Measurements from ENCODE around the gene TAS1R1.
"Not testable (repeated sequence)": the region's sequence is repeated elsewhere in the genome, so short reads cannot be mapped to it uniquely, and the experiment has no call there.

TAS1R1 gene

DNA sequence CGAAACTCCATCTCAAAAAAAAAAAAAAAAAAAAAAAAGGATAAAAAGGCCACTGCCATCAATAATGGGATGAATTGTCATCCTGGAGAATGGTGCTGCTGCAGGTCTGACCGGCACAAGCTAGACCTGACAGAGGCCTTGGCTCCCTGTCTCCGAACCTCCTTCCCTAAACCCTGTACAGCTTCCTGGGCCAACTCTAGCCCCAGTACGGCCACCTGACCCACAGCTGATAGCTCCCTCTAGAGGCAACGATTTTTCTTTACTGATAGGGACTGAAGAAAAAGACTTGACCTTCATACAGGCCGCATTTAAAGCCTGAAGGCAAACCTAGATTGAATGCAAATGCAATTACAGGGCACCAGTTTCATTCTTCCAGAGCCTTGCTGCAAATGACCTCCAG, 31.5 kb upstream of the TAS1R1 start:
- no peak for DNase-seq

GRCh38 chr1:6526316-6526715, 28.8 kb upstream of the TAS1R1 start:
- DNase-seq = no peak

- DNase-seq = no peak
Observed at GRCh38 chr1:6528492-6528891, 26.6 kb upstream of the TAS1R1 start.

DNA sequence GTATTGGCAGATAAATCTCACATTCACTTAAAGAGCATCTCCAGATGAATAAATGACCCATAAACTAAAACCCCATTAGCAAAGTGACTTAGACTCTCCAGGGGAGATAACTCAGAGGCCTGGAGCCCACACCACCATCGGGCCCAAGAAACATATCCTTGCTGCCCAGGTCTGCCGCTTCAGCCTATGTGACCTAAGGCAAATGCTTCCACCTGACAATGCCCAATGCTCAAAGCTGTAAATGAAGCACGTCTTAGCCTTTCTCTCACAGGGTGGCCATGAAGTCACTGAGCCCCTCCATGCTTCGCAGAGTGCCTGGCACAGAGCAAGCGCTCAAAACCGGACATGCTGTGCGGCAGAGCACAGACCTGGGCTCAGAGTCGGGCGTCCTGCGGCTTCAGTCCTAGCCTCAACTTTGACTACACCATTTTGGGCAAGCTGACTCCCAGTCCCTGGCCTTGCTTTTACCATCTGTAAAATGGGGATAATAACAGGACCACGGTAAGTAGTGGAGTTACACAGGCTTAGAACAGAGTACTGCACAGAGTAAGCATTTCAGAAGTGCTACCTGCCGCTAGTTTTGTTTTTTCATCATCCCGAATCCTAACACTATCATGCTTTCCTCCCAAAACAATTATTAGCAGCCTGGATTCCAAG, 24.5 kb upstream of the TAS1R1 start:
- no peak for DNase-seq

GRCh38 chr1:6531996-6532395, 23.1 kb upstream of the TAS1R1 start:
- DNase-seq = no peak

DNA sequence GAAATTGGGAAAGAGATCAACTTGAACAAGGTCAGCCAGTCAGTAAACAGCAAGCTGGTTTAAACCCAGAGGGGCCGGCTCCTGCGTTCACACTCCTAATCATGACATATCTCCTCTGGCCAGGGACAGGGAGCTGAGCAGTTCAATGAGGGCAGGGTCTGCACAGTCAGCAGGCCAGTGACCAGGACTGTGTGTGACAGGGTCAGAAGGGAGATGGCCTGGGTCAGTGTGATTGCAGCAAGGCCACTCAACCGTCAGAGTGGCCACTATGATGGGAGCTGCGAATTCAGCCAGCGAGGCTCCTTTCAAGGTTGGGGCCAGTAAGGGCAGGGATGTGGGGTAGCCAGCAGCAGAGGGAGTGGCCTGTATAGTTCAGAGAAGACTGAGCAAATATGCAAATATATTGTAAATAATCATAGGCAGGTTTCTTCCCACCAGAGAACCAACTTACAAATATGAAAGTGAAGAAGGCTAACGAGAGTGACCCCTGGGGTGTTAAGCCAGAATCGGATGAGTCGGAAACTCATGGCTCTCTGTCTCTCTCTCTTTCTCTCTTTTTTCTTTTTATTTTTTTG, 20.8 kb upstream of the TAS1R1 start:
- DNase-seq = no peak

DNA sequence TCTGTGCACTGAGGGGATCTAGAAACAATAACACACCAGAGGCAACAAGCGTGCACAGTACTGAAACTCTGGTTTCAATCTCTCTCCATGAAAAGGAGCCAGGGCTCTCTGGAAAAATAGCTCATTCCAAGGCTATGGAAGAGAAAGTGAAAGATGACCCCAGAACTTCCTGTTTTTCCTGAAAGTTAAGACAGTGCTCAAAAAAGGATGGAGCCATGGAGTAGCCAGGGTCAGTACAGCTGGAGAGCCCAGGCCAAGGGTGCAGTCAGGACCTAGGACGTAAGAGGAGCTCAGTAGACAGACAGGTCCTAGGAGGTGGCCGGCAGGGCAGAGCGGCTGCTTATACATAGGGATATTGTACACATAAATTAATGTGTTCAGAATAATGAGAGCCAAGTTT, 19.9 kb upstream of the TAS1R1 start:
- DNase-seq = no peak

DNA sequence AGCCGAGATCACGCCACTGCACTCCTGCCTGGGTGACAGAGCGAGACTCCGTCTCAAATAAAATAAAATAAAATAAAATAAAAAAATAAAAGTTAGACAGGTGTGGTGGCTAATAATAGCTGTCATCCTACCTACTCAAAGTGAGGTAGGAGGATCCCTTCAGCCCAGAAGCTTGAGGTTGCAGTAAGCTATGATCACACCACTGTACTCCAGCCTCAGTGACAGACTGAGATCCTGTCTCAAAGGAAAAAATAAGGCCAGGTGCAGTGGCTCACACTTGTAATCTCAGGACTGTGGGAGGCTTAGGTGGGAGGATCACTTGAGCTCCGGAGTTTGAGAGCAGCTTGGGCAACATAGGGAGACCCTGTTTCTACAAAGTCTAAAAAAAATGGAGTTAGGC, 18.8 kb upstream of the TAS1R1 start:
- no peak for DNase-seq

- no peak for DNase-seq
Observed at GRCh38 chr1:6538956-6539355, 16.2 kb upstream of the TAS1R1 start.

GRCh38 chr1:6544831-6545230, 10.3 kb upstream of the TAS1R1 start:
- no peak for DNase-seq

- no peak for DNase-seq
Observed at GRCh38 chr1:6545276-6546112, 9.6 kb upstream of the TAS1R1 start.

- DNase-seq = no peak
Observed at GRCh38 chr1:6546326-6546725, 8.8 kb upstream of the TAS1R1 start.

DNA sequence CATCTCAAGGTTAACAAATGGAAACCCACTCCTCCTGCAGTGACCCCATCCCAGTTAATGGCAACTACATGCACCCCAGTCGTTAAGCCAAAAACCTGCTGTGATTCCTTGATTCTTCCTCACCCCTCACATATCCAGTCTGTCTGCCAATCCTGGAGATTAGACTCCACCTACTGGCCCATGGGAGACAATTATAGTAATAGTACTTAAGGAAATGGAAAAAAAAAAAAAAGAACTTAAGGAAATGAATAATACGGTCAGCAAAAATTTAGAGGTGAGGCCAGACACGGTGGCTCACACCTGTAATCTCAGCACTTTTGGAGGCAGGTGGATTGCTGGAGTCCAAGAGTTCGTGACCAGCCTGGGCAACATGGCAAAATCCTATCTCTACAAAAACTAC, 7.8 kb upstream of the TAS1R1 start:
- DNase-seq = no peak

DNA sequence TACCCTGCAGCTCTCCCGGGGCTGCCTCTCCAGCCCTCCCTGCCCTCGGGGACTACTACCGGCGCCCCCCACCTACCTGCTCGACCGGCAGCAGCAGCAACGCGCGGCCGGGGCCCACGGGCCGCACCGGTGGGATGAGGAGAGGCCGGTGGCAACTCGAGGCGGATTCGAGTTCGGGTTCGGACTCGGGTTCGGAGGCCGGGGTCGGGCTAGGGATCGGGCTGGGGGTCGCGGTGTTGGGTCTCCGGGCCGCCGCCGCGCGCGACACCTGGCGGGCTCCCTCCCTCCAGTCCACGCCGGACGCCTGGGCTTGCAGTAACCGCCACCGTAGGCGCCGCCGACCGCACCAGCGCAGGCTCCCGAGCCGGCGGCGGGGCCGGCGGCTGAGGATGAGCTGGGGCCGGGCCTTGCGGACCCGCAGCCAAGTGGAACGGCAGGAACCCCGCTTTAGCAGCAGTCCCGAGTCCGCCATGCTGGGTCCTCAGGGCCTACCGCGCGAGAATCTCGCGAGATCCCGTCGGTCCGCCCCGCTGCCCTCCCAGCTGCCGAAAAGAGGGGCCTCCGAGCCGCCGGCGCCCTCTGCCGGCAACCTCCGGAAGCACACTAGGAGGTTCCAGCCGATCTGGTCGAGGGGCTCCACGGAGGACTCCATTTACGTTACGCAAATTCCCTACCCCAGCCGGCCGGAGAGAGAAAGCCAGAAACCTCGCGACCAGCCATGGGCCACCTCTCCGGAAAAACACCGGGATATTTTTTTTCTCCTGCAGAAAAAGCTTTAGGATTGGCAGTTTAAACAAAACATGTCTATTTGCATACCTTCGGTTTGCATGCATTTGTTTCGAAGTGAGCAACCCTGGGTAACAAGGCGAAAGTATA, 838 bp upstream of the TAS1R1 start, which contains the start of gene NOL9:
NOL9 (minus strand) TSS at position 483 of the 876 bp plus-strand sequence; CDS start at position 472, 11 bp downstream.
- DNase-seq = peak; percentile 95

DNA sequence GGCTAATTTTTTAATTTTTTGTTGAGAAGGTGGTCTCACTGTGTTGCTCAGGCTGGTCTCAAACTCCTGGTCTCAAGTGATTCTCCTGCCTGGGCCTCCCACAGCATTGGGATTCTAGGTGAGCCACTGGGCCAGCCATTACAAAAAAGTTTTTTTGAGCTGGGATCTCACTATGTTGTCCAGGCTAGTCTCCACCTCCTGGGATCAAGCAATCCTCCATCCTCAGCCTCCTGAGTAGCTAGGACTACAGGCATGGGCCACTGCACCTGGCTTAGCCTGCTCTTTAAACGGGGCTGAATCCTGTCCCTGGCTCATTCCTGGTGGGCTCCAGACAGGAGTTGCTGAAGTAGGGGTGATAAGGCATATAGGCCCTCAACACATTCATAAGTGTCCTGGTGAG, 2.5 kb downstream of the TAS1R1 start:
- no peak for DNase-seq

DNA sequence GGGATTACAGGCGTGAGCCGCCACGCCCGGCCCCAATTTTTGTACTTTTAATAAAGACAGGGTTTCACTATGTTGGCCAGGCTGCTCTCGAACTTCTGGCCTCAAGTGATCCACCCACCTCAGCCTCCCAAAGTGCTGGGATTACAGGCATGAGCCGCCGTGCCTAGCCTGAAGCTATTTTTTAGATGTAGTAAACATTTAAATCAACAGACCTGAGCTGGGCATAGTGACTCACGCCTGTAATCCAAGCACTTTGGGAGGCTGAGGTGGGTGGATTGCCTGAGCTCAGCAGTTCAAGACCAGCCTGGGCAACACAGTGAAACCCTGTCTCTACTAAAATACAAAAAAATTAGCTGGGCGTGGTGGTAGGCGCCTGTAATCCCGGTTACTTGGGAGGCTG, 4.1 kb downstream of the TAS1R1 start:
- DNase-seq = not testable (repeated sequence)

GRCh38 chr1:6560267-6560666, 5.2 kb downstream of the TAS1R1 start:
- no peak for DNase-seq

DNA sequence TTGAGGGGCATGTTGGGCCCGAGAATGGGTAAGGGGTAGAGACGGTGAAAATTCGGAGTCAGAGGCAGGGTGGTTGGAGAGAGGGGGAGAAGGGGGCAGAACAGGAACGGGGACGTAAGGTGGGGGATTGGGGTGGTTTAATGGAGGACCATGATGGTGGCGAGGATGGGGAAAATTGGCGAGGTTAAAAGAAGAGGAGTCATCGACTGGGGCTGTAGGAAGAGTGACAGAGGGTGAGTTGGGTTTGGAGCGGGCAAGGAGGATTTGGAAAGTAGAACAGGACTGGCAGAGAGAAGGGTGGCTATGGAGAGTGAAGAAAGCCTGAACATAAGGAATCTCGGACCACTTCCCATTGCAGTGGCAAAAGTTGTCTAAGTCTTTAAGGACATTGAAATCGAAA, 13.9 kb downstream of the TAS1R1 start:
- DNase-seq = no peak

DNA sequence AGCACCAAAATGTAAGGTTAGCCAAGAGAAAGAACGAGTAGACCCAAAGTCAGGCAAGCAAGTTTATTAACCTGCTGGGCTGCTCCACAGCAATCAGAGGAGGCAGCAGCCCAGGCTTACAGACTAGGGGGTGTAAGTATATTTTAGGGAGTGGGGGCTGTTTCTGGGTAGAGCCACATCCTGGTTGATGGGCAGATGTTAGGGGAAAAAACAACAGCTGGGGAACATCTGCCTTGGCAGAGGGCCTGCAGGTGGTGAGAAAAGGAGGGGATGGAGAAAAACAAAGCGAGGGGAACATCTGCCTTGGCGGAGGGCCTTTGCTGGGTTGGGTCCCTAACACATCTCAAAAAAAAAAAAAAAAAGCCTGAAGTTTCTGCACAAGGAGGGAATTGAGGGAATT, 15.0 kb downstream of the TAS1R1 start:
- DNase-seq = no peak

- DNase-seq = no peak
Observed at GRCh38 chr1:6570987-6571386, 15.9 kb downstream of the TAS1R1 start.

DNA sequence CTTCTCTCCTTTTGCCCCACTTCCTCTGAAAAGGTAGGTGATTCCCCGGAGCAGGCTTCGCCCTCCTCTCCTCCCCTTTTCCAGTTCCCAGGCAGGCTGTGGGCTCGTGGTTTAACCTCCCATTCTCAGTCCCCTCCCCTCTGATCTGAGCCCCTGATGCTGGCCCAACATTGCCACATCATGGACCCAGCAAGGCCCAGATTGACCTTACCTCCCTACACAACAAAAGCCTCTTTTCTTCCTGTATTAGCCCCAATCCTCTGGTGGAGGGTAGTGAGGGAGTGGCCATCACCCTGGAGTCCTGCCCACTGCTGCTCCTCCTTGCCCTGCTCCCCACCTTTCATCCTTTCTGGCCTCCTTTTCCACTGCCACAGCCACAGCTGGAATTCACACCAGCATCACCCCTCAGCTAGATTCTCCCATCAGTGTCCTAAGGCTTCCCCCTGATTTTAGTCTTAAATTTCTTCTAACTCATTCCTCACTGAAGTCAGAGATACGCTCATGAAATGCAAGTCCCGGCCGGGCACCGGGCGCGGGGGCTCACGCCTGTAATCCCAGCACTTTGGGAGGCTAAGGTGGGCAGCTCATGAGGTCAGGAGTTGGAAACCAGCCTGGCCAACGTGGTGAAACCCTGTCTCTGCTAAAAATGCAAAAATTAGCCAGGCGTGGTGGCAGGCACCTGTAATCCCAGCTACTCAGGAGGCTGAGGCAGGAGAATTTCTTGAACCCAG, 17.7 kb downstream of the TAS1R1 start:
- DNase-seq = no peak

- no peak for DNase-seq
Observed at GRCh38 chr1:6574025-6574620, 19.0 kb downstream of the TAS1R1 start.

Data from activated naive CD4-positive, alpha-beta T cell treated with Interleukin-2 at 50 U/mL for 16 hours (primary cell).